Psoas muscle (tissue), 8 donors: ENCODE measurements around the gene KCNH5. TPM values are rescaled to one million over a fixed set of nuclear protein-coding genes. Genes with fewer than 3 reads are reported as not detected.

Source experiments
- ATAC-seq, 4 donors: fragments of 200-7000 bp; cut with Tn5 transposase; one replicate each; pipeline ENCODE4 v1.9.1; 2020; ENCODE audit warnings: moderate library complexity in 3 of 4, mild to moderate bottlenecking in 2 of 4
- DNase-seq, 2 donors: peaks; one replicate each; pipeline ENCODE4 v3.0.0-alpha.2; 2020
- H3K27ac ChIP-seq: fragments of 200-600 bp; one replicate; pipeline ENCODE4 v1.8.0; 2022
- H3K27me3 ChIP-seq, 3 donors: fragments of 200-600 bp in 1 of 3; one replicate each; pipeline versions ENCODE4 v1.6.1 to v1.8.0; 2013 to 2022; ENCODE audit warnings: low read length in 2 of 3, mild to moderate bottlenecking in 2 of 3, moderate library complexity in 1 of 3; ENCODE audit not compliant: insufficient read depth in 3 of 3
- H3K36me3 ChIP-seq, 2 donors: fragments of 200-600 bp in 1 of 2; one replicate each; pipeline versions ENCODE4 v1.6.1 to v1.8.0; 2013 to 2022; ENCODE audit warnings: low read depth in 1 of 2, mild to moderate bottlenecking in 1 of 2, moderate library complexity in 1 of 2; ENCODE audit not compliant: insufficient read depth in 1 of 2
- H3K4me1 ChIP-seq: fragments of 200-600 bp; one replicate; pipeline ENCODE4 v1.8.0; 2022
- H3K4me3 ChIP-seq: fragments of 200-600 bp; one replicate; pipeline ENCODE4 v1.8.0; 2022; ENCODE audit warnings: mild to moderate bottlenecking
- H3K9me3 ChIP-seq: fragments of 200-600 bp; one replicate; pipeline ENCODE4 v1.8.0; 2022
- WGBS, 3 donors: extraction: QIAGEN DNeasy Blood & Tissue Kit; methylation state at CpG; one replicate each; pipeline versions ENCODE4 v1.1.6 to v1.1.7; 2013; 5-methylcytosine and 5-hydroxymethylcytosine counted together
- intact Hi-C, 2 donors: fragments of 100-400 bp; cut with DNase I; formaldehyde crosslinking; loops; one replicate each; pipeline versions ENCODE4 v1.11.0 to v1.14.2; 2022
- polyA plus RNA-seq, 3 donors: library from polyadenylated mRNA; stranded (reverse); fragments of 200-250 nt; gene quantifications; one replicate each; pipeline ENCODE4 v1.2.3, GENCODE V29; 2013
- total RNA-seq, 4 donors: library from RNA; stranded (reverse); fragmentation: NEBNext Ultra II Directional in 2 of 4; extraction: Animal tissue kit (Norgen Biotek cat#: 25700) in 2 of 4; gene quantifications; one replicate each; pipeline versions ENCODE4 v1.2.1 to v1.2.4, GENCODE V29; 2021 to 2023
- TF ChIP-seq, protein P1 (sequence below): fragments of 200-600 bp; IDR thresholded peaks from one replicate; pipeline ENCODE4 v1.8.0; 2022; ENCODE audit warnings: antibody characterized with exemption
- donor health status: healthy with polysubstance abuse.
- donor health status: DM: no; HTN: no; CAD: no; lungs with moderate emphysema.
- donor health status: Bipolar disorder and iron deficiency.
- donor health status: healthy.
- donor health status: DM: yes; HTN: yes; CAD: no.
- donor health status: DM: no; HTN: no; CAD: no.
- donor health status: DM: no; HTN: no; CAD: no.
- donor health status: DM: yes; HTN: yes; CAD: no.

The KCNH5 gene
- total and polyA plus RNA-seq, 7 donors: under 0.01 TPM; not detected in 6

DNA sequence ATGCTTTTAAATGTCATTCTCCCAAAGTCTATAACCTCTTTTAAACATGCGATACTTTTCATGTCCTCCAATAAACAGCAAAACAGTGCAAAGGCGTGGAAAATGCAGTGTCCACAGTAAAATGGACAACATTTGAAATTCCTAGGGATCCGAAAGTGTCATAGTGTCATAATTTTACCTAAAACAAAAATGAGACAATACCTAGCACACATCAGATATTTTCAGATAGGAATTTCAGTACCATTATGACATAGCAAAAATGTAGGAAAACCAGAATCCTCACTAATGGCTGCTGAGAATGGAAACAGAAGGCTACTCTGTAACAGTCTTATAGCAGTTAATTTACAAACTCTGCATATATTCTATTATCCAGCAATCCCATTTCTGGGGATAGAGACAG is 33.1 kb downstream of the KCNH5 start:
- no peaks in the 10 kb centered on the region for H3K9me3 ChIP-seq
- no peaks in the 10 kb centered on the region for H3K4me1 ChIP-seq
- H3K36me3 ChIP-seq: no peaks in the 10 kb centered on the region
- TF ChIP-seq, protein P1, sequence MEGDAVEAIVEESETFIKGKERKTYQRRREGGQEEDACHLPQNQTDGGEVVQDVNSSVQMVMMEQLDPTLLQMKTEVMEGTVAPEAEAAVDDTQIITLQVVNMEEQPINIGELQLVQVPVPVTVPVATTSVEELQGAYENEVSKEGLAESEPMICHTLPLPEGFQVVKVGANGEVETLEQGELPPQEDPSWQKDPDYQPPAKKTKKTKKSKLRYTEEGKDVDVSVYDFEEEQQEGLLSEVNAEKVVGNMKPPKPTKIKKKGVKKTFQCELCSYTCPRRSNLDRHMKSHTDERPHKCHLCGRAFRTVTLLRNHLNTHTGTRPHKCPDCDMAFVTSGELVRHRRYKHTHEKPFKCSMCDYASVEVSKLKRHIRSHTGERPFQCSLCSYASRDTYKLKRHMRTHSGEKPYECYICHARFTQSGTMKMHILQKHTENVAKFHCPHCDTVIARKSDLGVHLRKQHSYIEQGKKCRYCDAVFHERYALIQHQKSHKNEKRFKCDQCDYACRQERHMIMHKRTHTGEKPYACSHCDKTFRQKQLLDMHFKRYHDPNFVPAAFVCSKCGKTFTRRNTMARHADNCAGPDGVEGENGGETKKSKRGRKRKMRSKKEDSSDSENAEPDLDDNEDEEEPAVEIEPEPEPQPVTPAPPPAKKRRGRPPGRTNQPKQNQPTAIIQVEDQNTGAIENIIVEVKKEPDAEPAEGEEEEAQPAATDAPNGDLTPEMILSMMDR: no peak
- ATAC-seq (no peak), DNase-seq (no peak)
- WGBS, 3 donors: 91 to 92% (median 92%) methylated on average over 3 of the region's 3 CpGs
- intact Hi-C loops: no loop called here
- H3K27me3 ChIP-seq: no peaks in the 10 kb centered on the region
- H3K4me3 ChIP-seq: no peak overlapping the region
- no peak overlapping the region for H3K27ac ChIP-seq

DNA sequence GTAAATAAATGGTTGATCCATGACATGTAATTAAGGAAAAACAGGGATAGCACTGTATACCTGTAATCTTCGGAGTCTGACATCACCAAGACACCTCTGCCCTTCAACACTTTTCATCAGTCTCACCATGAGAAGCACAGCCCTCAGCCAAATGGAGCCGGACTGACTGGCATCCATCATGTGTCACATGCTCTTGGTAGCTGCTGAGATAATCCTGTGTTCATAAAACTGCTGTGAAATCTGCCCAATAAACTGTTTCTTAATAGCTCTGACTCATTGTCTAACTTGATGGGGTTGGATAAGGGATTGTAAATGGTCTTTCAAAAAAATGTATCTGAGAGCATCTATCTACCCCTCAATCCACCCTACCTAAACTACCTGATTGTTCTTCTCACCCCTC is 33.6 kb downstream of the KCNH5 start:
- TF ChIP-seq, protein P1: no peak
- H3K4me1 ChIP-seq: no peaks in the 10 kb centered on the region
- ATAC-seq: no peak
- intact Hi-C loops: no loop called here
- H3K27me3 ChIP-seq: no peaks in the 10 kb centered on the region
- H3K9me3 ChIP-seq: no peaks in the 10 kb centered on the region
- DNase-seq: no peak
- H3K36me3 ChIP-seq: no peaks in the 10 kb centered on the region
- 73 to 80% (median 80%) methylated on average over 2 of the region's 2 CpGs for WGBS, 3 donors
- H3K27ac ChIP-seq: no peak overlapping the region
- no peak overlapping the region for H3K4me3 ChIP-seq

DNA sequence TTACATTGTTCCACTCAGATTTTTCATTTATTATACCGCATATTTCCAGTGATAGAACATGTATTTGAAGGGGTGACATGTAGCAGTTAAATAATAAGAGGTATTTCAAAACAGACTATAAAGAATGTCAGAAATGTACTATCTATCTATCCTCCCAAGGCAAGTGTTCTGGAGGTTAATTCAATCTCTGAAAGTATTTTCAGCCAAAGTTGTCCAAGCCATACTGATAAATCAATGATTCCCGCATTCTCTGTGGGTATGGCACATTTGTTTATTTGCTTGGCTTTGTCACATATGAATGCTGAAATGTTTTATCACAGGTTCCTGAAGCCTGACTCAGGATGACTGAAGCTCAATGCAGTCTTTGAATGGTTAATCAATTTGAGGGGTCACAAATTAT is 35.8 kb downstream of the KCNH5 start:
- TF ChIP-seq, protein P1: no peak

DNA sequence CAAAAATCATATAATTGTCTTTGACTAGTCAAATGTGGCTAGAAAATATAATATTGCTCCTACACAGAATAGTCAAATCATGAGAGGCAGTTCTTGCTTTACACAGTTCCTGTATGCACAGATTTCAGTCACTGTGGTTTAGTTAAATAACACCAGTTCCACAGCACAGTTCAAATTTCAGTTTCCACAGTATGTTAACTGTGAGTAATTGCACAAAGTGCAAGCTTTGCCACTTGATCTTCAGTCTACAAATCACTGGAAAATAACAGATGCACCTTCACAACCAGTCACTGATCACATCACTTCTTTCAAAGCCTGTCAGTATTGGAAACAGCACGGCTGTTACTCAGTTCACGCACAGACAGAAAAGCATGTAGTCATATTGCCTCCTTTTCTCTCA is 38.7 kb downstream of the KCNH5 start:
- intact Hi-C loops: no loop called here
- ATAC-seq: no peak
- DNase-seq: no peak
- 23 to 41% (median 27%) methylated on average over 2 of the region's 2 CpGs for WGBS, 3 donors
- no peak overlapping the region for H3K27ac ChIP-seq
- no peaks in the 10 kb centered on the region for H3K9me3 ChIP-seq
- TF ChIP-seq, protein P1: no peak
- no peaks in the 10 kb centered on the region for H3K36me3 ChIP-seq
- no peaks in the 10 kb centered on the region for H3K4me1 ChIP-seq
- H3K27me3 ChIP-seq: no peaks in the 10 kb centered on the region
- no peak overlapping the region for H3K4me3 ChIP-seq

More for the DNA sequence above, 35.8 kb downstream of the KCNH5 start:
- DNase-seq (no peak), ATAC-seq (no peak)
- no peak overlapping the region for H3K4me3 ChIP-seq
- no peak overlapping the region for H3K27ac ChIP-seq
- no peaks in the 10 kb centered on the region for H3K4me1 ChIP-seq
- intact Hi-C loops: no loop called here
- H3K36me3 ChIP-seq: no peaks in the 10 kb centered on the region
- 84 to 94% (median 90%) methylated on average over 2 of the region's 2 CpGs for WGBS, 3 donors
- no peaks in the 10 kb centered on the region for H3K9me3 ChIP-seq
- no peaks in the 10 kb centered on the region for H3K27me3 ChIP-seq

DNA sequence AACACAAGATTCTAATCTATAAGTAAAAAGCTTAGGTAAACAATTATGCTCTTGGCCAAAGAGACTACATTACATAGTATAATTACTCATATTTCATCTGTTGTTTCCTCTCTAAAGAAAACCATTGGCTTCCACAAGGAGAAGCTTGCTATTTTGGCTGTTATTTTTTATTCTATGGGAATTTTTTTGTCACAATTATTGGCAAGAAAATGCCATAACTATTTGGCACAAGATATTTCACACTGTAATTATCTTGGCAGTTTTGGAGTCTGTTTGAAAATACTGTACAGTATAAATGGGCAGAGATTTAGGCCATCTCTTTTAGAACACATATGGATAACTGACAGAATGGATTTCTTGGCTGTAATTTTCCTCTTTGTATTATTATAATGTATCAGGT is 51.2 kb downstream of the KCNH5 start:
- ATAC-seq (no peak), DNase-seq (no peak)
- no peak overlapping the region for H3K27ac ChIP-seq
- H3K27me3 ChIP-seq: no peaks in the 10 kb centered on the region
- no peaks in the 10 kb centered on the region for H3K9me3 ChIP-seq
- H3K4me1 ChIP-seq: no peaks in the 10 kb centered on the region
- intact Hi-C loops: no loop called here
- no peaks in the 10 kb centered on the region for H3K36me3 ChIP-seq
- TF ChIP-seq, protein P1: no peak
- H3K4me3 ChIP-seq: no peak overlapping the region
